HL-60/S4 (cell line): ENCODE measurements around the gene RASD2.

Experiments
- in situ Hi-C: fragments of 300-500 bp; cut with MboI; formaldehyde crosslinking; loops from 2 replicates; pipeline ENCODE4 v1.14.3; 2022; ENCODE audit warnings: low sequenced_read_pairs

Gene RASD2

DNA sequence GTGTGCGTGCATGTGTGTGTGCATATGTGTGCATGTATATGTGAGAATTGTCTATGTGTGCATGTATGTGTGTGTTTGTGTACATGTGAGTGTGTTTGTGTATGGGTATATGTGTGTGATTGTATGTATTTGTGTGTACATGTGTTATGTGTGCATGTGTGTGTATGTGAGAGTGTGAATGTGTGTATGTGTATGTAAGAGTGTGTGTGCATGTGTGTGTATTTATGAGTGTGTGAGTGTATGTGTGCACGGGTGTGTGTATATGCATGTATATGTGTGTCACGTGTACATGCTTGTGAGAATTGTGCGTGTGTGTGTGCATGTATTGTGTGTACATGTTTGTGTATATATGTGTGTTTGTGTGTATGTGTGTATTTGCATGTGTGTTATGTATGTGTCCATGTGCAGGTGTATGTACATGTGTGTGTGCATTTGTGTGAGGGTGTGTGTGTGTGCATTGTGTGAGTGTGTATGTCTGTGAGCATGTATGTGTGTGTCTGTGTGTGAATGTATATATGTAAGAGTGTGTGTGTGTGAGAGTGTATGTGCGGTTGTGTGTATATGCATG is 60.5 kb downstream of the RASD2 start:
- in situ Hi-C loops = no loop called here

GRCh38 chr22:35601743-35602615 is 61.3 kb downstream of the RASD2 start:
- in situ Hi-C loops = no loop called here
